Measurements from ENCODE around the gene SAP30BP. TPM values are rescaled to one million over a fixed set of nuclear protein-coding genes. Genes with fewer than 3 reads are reported as not detected.

Gene SAP30BP
- total and polyA plus RNA-seq, 2 of the 13 experiments (the other 11 are each of a cell fraction or from before 2014, with no cell fraction given) = 67.7 to 99.4 TPM

DNA sequence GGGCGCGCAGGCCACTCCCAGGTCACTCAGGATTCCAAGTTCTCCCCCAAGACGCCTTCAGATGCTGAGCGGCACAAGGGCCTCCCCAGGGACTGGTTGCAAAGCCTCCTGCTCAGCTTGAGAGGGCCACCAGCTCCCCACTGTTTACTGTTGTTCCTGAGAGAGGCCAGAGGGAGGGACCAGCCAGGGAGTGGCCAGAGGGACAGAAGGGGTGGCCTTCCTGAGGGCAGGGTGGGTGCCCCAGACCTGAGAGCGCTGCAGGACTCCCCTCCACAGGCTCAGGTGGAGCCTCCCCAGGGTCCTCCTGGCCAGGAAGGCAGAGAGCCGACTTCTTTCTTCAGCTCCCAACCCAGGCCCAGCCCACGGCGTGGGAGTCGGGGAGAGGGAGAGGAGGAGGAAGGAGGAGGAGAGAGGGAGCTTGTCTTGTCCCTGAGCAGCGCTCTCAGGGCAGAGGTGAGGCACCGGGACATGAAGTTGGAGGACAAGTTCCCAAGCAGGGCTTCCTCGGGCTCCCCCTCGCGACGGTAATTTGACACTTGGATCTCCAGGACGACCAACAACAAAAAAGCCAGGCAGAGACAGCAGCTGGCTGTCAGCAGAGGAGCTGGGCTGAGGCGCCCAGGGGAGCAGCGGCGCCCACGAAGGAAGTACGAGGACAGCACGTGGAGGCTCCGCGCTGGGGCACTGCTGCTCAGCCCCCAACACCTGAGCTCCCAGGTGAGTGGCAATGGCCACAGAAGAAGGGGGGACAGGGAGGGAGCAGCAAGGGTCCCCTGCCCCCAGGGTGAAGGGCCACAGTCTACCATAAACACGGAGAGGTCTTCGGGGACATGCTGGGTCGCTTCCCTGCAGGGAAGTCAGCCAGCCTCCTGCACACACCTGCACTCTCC lies 33.4 kb upstream of the SAP30BP start (continued):
- TF ChIP-seq ZNF235 (CRISPR knock-in tag; IDR thresholded peaks at IDR 0.05; ENCODE audit: borderline replicate concordance) (no peak), PHF8 (CRISPR knock-in tag; IDR thresholded peaks at IDR 0.05) (no peak), ZNF570 (CRISPR knock-in tag; IDR thresholded peaks at IDR 0.05; ENCODE audit: borderline replicate concordance) (no peak), ZNF530 (CRISPR knock-in tag; IDR thresholded peaks at IDR 0.05; ENCODE audit: low read depth) (no peak), NFE2L2 (IDR thresholded peaks at IDR 0.05; ENCODE audit: low read length) (no peak), ZNF264 (CRISPR knock-in tag; IDR thresholded peaks at IDR 0.05) (0 out of 2 replicates have a peak, but pooled peaks have one; percentile 70), NFIB (CRISPR knock-in tag; IDR thresholded peaks at IDR 0.05; ENCODE audit: borderline replicate concordance) (no peak), ERF (CRISPR knock-in tag; IDR thresholded peaks at IDR 0.05) (peak; percentile 48; the same call in 1 of the 2 replicates), ZNF224 (CRISPR knock-in tag; IDR thresholded peaks at IDR 0.05) (no peak), ZNF652 (CRISPR knock-in tag; IDR thresholded peaks at IDR 0.05; ENCODE audit: borderline replicate concordance, low read depth) (0 out of 2 replicates have a peak, but pooled peaks have one; percentile 19), ZFP1 (CRISPR knock-in tag; IDR thresholded peaks at IDR 0.05) (no peak), ZNF546 (CRISPR knock-in tag; conservative IDR thresholded peaks at IDR 0.05) (no peak), FOXA1 (IDR thresholded peaks at IDR 0.05) (no peak), FOXA1 (CRISPR knock-in tag; IDR thresholded peaks at IDR 0.05) (no peak), HBP1 (CRISPR knock-in tag; IDR thresholded peaks at IDR 0.05; ENCODE audit: low read depth) (0 out of 2 replicates have a peak, but pooled peaks have one; percentile 18), ZFP37 (CRISPR knock-in tag; IDR thresholded peaks at IDR 0.05; ENCODE audit: borderline replicate concordance) (peak; percentile 32; the same call in 1 of the 2 replicates), KDM5B (CRISPR knock-in tag; IDR thresholded peaks at IDR 0.05; ENCODE audit: borderline replicate concordance) (peak; percentile 56), CBX2 (IDR thresholded peaks at IDR 0.05; ENCODE audit: low read depth, low read length) (no peak), CBX2 (CRISPR knock-in tag; IDR thresholded peaks at IDR 0.05; ENCODE audit: low read depth) (no peak), ZNF234 (CRISPR knock-in tag; conservative IDR thresholded peaks at IDR 0.05) (no peak), BCL6 (CRISPR knock-in tag; IDR thresholded peaks at IDR 0.05) (0 out of 2 replicates have a peak, but pooled peaks have one; percentile 11), GTF3A (CRISPR knock-in tag; conservative IDR thresholded peaks at IDR 0.05) (no peak), ZFP41 (CRISPR knock-in tag; IDR thresholded peaks at IDR 0.05; ENCODE audit: borderline replicate concordance) (0 out of 2 replicates have a peak, but pooled peaks have one; percentile 55)
- TF ChIP-seq, protein P1, sequence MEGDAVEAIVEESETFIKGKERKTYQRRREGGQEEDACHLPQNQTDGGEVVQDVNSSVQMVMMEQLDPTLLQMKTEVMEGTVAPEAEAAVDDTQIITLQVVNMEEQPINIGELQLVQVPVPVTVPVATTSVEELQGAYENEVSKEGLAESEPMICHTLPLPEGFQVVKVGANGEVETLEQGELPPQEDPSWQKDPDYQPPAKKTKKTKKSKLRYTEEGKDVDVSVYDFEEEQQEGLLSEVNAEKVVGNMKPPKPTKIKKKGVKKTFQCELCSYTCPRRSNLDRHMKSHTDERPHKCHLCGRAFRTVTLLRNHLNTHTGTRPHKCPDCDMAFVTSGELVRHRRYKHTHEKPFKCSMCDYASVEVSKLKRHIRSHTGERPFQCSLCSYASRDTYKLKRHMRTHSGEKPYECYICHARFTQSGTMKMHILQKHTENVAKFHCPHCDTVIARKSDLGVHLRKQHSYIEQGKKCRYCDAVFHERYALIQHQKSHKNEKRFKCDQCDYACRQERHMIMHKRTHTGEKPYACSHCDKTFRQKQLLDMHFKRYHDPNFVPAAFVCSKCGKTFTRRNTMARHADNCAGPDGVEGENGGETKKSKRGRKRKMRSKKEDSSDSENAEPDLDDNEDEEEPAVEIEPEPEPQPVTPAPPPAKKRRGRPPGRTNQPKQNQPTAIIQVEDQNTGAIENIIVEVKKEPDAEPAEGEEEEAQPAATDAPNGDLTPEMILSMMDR (CRISPR knock-in tag; IDR thresholded peaks at IDR 0.05) = peak; percentile 93
- TF ChIP-seq, protein P2, sequence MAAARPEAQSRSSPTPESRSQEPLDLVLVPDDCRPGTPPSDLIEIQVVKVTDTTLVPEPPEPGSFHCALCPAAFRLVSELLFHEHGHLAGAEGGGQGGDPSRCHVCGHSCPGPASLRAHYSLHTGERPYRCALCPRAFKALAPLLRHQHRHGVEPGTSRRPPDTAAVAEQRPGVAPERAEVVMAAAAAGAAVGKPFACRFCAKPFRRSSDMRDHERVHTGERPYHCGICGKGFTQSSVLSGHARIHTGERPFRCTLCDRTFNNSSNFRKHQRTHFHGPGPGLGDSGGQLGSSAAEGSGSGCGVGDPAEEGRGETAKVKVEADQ (CRISPR knock-in tag; IDR thresholded peaks at IDR 0.05; ENCODE audit: borderline replicate concordance) = peak; percentile 30; the same call in 1 of the 2 replicates
- TF ChIP-seq, protein P3, sequence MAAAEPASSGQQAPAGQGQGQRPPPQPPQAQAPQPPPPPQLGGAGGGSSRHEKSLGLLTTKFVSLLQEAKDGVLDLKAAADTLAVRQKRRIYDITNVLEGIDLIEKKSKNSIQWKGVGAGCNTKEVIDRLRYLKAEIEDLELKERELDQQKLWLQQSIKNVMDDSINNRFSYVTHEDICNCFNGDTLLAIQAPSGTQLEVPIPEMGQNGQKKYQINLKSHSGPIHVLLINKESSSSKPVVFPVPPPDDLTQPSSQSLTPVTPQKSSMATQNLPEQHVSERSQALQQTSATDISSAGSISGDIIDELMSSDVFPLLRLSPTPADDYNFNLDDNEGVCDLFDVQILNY (CRISPR knock-in tag; conservative IDR thresholded peaks at IDR 0.05) = 0 out of 2 replicates have a peak, but pooled peaks have one; percentile 8
